Panc1 (cell line): ENCODE measurements around the gene EPHA8. TPM values are rescaled to one million over a fixed set of nuclear protein-coding genes. Genes with fewer than 3 reads are reported as not detected.

Experiments
- ATAC-seq: fragments of 200-7000 bp; cut with Tn5 transposase; 2 replicates; pipeline ENCODE4 v1.9.1; 2020; ENCODE audit warnings: mild to moderate bottlenecking, moderate library complexity
- BruUV-seq: library from RNA; stranded (reverse); fragments of 400-500 nt; replicated peaks from 2 replicates; lab custom pipeline; 2021; lab: Mats Ljungman, UMichigan
- CTCF ChIA-PET: fragments of 300-600 bp; sonication (Branson Sonifier 250); formaldehyde crosslinking; loops from one replicate; lab custom pipeline; 2022; ENCODE audit warnings: antibody characterized with exemption; lab: Charles Lee
- POLR2A ChIA-PET: fragments of 300-600 bp; sonication (Branson Sonifier 250); formaldehyde crosslinking; loops from one replicate; lab custom pipeline; 2022; ENCODE audit warnings: antibody characterized with exemption; lab: Charles Lee
- DNase-seq: peaks from one replicate; pipeline ENCODE4 v3.0.0-alpha.2; 2010; ENCODE audit warnings: low read depth, low spot score
- H3K27ac ChIP-seq: 2 replicates; pipeline ENCODE4 v1.5.1; 2011; ENCODE audit warnings: mild to moderate bottlenecking, low read length, inconsistent platforms
- H3K27me3 ChIP-seq: fragments of 200-500 bp; sonication (Bioruptor generic); 2 replicates; pipeline ENCODE4 v1.6.0; 2014; ENCODE audit warnings: low read length, inconsistent platforms; ENCODE audit not compliant: control insufficient read depth, insufficient read depth
- H3K36me3 ChIP-seq: fragments of 200-500 bp; sonication (Bioruptor generic); 2 replicates; pipeline ENCODE4 v1.5.1; 2014; ENCODE audit warnings: inconsistent platforms, mild to moderate bottlenecking, low read length, moderate library complexity; ENCODE audit not compliant: control insufficient read depth, insufficient read depth
- H3K4me1 ChIP-seq: 2 replicates; pipeline ENCODE4 v1.5.1; 2011; ENCODE audit warnings: inconsistent platforms, mild to moderate bottlenecking, low read length, moderate library complexity; ENCODE audit not compliant: control insufficient read depth, insufficient read depth
- H3K4me3 ChIP-seq, 2 experiments: 2 replicates each; pipeline ENCODE4 v1.5.1; 2011 to 2012; ENCODE audit warnings: low read depth in 2 of 2, low read length in 2 of 2, mild to moderate bottlenecking in 2 of 2, inconsistent platforms in 1 of 2, moderate library complexity in 1 of 2
- H3K9me3 ChIP-seq: fragments of 200-500 bp; sonication (Bioruptor generic); 2 replicates; pipeline ENCODE4 v1.5.1; 2014; ENCODE audit warnings: low read depth, mild to moderate bottlenecking, inconsistent platforms, low read length, moderate library complexity; ENCODE audit not compliant: control insufficient read depth, insufficient read depth
- CTCF ChIP-seq: fragments of 450-650 bp; IDR thresholded peaks from 2 replicates; pipeline ENCODE4 v1.5.1; 2017; ENCODE audit warnings: mild to moderate bottlenecking
- POLR2AphosphoS5 ChIP-seq: IDR thresholded peaks from 2 replicates; pipeline ENCODE4 v1.6.1; 2012; ENCODE audit warnings: mild to moderate bottlenecking, low read depth, low read length, moderate library complexity
- SIN3A ChIP-seq: IDR thresholded peaks from 2 replicates; pipeline ENCODE4 v1.6.1; 2012; ENCODE audit warnings: low read depth, mild to moderate bottlenecking, low read length, moderate library complexity, borderline replicate concordance; ENCODE audit not compliant: insufficient read depth
- TCF7L2 ChIP-seq: IDR thresholded peaks from 2 replicates; pipeline ENCODE4 v1.6.1; 2011; ENCODE audit warnings: mild to moderate bottlenecking, low read depth, low read length, inconsistent platforms
- in situ Hi-C: cut with HindIII; loops from 2 replicates; pipeline ENCODE4 v1.10.0; 2016; ENCODE audit warnings: low sequenced_read_pairs, low pct_unique_long_range_greater_than_20kb
- intact Hi-C: fragments of 100-400 bp; cut with micrococcal nuclease; formaldehyde crosslinking; loops from one replicate; pipeline ENCODE4 v1.10.0; 2022; ENCODE audit not compliant: unreplicated experiment
- total RNA-seq: library from RNA; stranded (reverse); gene quantifications from one replicate; pipeline ENCODE4 v1.2.1, GENCODE V29; 2021; ENCODE audit not compliant: unreplicated experiment
- TF ChIP-seq, protein P1 (sequence below), 2 experiments: IDR thresholded peaks; 2 replicates each; pipeline ENCODE4 v1.6.1; 2011 to 2012; ENCODE audit warnings: low read depth in 2 of 2, control low read depth in 1 of 2, low read length in 1 of 2, mild to moderate bottlenecking in 1 of 2, moderate library complexity in 1 of 2; ENCODE audit not compliant: insufficient read depth in 1 of 2

Gene EPHA8
- total RNA-seq, 1 experiment from 2014 or later: not detected

GRCh38 chr1:22651941-22652856, 88.9 kb downstream of the EPHA8 start:
- DNase-seq (no peak), ATAC-seq (no peak)
- in situ Hi-C loops: no loop called here
- H3K9me3 ChIP-seq: no peaks in the 10 kb centered on the region
- TF ChIP-seq POLR2AphosphoS5 (no peak), CTCF (no peak), TCF7L2 (no peak), SIN3A (no peak)
- TF ChIP-seq, protein P1, sequence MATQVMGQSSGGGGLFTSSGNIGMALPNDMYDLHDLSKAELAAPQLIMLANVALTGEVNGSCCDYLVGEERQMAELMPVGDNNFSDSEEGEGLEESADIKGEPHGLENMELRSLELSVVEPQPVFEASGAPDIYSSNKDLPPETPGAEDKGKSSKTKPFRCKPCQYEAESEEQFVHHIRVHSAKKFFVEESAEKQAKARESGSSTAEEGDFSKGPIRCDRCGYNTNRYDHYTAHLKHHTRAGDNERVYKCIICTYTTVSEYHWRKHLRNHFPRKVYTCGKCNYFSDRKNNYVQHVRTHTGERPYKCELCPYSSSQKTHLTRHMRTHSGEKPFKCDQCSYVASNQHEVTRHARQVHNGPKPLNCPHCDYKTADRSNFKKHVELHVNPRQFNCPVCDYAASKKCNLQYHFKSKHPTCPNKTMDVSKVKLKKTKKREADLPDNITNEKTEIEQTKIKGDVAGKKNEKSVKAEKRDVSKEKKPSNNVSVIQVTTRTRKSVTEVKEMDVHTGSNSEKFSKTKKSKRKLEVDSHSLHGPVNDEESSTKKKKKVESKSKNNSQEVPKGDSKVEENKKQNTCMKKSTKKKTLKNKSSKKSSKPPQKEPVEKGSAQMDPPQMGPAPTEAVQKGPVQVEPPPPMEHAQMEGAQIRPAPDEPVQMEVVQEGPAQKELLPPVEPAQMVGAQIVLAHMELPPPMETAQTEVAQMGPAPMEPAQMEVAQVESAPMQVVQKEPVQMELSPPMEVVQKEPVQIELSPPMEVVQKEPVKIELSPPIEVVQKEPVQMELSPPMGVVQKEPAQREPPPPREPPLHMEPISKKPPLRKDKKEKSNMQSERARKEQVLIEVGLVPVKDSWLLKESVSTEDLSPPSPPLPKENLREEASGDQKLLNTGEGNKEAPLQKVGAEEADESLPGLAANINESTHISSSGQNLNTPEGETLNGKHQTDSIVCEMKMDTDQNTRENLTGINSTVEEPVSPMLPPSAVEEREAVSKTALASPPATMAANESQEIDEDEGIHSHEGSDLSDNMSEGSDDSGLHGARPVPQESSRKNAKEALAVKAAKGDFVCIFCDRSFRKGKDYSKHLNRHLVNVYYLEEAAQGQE (IDR thresholded peaks at IDR 0.05; ENCODE audit: insufficient read depth in 1 of 2, low read depth in 2 of 2, low read length in 1 of 2): no peak
- H3K27ac ChIP-seq: no peak overlapping the region
- no peaks in the 10 kb centered on the region; the same call in 1 of the 2 replicates for H3K27me3 ChIP-seq
- H3K4me3 ChIP-seq: no peak overlapping the region
- H3K4me1 ChIP-seq: no peaks in the 10 kb centered on the region
- intact Hi-C loops: no loop called here
- no peaks in the 10 kb centered on the region for H3K36me3 ChIP-seq
- ChIA-PET CTCF (interaction anchor here (0.7 kb wide), 1 partner anchor 110 kb away, joined by 5 read pairs; no protein-coding TSS in a partner anchor), POLR2A (no interaction called here)
- BruUV-seq: no TSS peak

- no peak within 1 kb of the TSS for H3K27ac ChIP-seq
- ATAC-seq (no peak), DNase-seq (no peak)
- intact Hi-C loops (no loop called here), in situ Hi-C loops (no loop called here)
- no peak within 1 kb of the TSS for H3K4me3 ChIP-seq
- no peaks in the 10 kb centered on the region; the same call in 1 of the 2 replicates for H3K27me3 ChIP-seq
- BruUV-seq: no TSS peak
- no peaks in the 10 kb centered on the region for H3K4me1 ChIP-seq
- ChIA-PET POLR2A (no interaction called here), CTCF (no interaction called here)
- no peaks in the 10 kb centered on the region for H3K9me3 ChIP-seq
- no peaks in the 10 kb centered on the region for H3K36me3 ChIP-seq
- TF ChIP-seq, protein P1 (IDR thresholded peaks at IDR 0.05; ENCODE audit: insufficient read depth in 1 of 2, low read depth in 2 of 2, low read length in 1 of 2): no peak
- TF ChIP-seq CTCF: no peak
- no peak for TF ChIP-seq POLR2AphosphoS5
- no peak for TF ChIP-seq SIN3A
- no peak for TF ChIP-seq TCF7L2
These were observed 89.6 kb downstream of the EPHA8 start, which contains the start of gene C1QB for GRCh38 chr1:22652881-22653316. Gene C1QB (plus strand): TSS chr1:22653236. CDS start chr1:22659463, 6,227 bp downstream.
